Effector CD8-positive, alpha-beta T cell (primary cell): ENCODE measurements around the gene SYNGR3.
"Not testable (repeated sequence)": the region's sequence is repeated elsewhere in the genome, so short reads cannot be mapped to it uniquely, and the experiment has no call there.

Experiments
- DNase-seq: peaks from one replicate; lab custom pipeline; 2025; lab: John Stamatoyannopoulos, UW

SYNGR3 gene

DNA sequence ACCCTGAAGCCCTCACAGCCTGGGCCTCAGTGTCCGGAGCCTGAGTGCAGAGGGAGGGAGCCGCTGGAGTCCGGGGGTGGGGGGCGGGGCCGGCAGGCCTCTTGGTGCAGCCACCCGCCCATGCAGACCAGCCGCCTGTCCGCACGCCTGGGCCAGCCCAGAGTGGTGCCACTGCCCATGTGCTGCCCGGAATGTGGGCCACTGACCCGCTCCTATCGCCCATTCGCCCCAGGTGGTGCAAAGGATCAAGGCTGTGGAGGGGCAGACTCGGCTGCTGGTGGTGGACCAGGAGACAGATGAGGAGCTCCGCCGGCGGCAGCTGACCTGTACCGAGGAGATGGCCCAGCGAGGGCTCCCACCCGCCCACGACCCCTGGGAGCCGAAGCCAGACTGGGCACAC is 39.6 kb downstream of the SYNGR3 start:
- no peak for DNase-seq

DNA sequence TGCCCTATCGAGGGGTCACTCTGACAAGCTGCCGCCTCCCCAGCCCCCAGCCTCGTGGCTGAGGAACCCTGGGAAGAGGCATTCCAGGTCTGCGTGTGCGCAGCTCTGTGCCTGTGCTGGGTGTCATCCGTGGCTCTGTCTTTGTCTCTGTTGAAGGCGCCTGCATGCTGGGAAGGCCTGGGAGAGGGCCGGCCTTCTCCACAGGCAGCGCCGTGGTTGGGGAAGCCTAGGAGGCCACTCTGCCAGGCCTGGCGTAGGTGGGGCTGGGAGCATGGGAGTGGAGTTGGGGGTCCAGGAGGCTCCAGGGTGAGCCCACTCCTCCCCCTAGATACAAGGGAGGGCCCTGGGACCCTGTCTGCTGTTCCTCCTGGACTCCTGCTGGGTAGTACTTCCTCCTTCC is 40.3 kb downstream of the SYNGR3 start:
- no peak for DNase-seq

DNA sequence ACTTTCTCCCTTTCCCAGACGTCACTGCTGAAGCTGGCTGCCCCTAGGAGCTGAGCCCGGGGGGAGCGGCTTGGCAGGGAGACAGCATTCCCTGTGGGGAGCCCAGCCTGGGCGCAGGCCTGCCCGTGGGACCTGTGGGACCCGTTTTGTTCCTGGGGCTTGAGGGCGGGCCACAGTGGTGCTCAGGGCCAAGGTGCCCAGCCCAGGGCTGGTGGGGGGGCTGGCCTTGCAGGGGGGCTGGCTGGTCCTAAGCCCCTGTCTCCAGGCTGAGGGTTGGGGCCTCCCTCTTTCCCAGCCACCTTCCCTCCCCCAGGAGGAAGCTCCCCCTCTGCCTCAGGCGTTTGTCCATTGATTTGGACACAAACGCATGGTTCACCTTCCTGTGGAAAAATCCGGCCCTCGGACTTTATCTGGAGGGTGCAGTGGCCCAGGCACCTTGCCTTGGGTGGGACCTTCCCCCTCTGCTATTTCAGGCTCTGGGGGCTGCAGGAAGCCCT is 41.4 kb downstream of the SYNGR3 start:
- no peak for DNase-seq

DNA sequence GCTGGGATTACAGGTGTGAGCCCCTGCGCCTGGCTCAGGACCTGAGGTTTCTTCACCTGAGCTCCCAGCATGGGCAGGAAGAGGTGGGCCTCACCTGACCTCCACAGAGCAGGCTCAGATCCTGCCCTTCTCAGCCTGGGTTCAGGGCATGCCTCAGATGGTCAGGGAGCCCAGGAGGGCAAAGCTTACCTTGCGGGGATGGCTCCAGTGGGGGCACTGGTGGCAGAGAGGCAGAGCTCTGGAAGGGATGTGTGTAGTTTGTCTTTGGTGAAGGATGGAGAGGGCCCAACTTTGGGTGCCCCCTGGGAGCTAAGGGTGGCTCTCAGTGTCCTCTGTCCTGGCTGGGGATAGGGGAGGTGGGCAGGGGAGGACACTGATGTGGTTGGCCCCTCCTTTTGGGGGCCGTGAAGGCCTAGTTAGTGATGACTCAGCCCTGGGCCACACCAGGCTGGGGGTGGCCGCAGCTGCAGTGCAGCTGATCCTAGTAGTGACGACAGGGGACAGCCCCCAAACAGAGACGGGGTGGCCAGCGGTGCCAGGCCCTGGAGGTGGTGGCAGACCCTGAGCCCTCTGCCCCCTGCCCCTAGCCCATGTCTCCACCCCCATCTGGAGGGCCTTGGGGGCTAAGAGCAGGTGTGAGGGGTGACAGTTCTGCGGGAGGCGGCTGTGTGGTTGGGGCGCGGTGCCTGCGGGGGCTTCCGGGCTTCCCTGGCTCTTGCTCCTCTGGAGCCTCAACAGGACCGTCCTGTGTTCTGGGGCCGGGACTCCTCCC is 42.7 kb downstream of the SYNGR3 start:
- DNase-seq, result no peak

DNA sequence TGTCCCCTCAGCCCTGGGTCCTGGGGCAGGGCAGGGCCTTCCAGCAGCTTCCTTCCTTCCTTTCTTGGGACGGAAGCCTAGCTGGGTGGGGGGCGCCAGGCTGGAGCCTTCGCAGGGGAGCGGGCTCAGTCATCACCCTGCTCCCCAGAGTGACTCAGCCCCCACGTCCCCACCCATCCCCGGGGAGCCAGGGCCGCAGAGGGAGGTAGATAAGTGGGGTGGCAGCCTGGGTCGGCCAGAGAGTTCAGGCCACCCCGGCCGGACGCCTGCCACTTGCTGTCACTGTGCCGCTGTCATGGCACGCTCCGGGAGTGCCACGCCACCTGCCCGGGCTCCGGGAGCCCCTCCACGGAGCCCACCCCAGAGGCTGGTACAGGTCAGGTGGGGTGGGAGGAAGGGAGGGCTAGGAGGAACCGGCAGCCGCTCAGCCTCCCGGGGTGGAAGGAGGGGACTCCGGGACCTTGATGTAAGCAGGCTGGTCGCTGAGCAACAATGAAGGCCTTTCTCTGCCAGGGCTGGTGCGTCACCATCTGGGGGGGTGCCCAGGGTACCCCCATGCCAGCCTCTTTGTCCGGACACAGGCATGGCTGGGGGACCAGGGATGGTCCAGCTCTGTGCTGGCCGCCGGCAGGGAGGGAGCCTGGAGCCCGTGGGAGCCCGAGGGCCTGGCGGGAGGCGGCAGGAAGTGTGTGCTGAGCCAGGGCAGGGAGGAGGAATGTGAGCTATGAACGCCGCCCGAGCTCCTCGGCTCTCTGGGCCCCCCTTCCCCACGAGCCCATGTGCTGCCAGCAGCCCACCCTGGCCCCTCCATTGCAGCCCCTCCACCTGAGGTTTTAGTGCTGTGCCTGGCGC is 43.5 kb downstream of the SYNGR3 start:
- no peak for DNase-seq

DNA sequence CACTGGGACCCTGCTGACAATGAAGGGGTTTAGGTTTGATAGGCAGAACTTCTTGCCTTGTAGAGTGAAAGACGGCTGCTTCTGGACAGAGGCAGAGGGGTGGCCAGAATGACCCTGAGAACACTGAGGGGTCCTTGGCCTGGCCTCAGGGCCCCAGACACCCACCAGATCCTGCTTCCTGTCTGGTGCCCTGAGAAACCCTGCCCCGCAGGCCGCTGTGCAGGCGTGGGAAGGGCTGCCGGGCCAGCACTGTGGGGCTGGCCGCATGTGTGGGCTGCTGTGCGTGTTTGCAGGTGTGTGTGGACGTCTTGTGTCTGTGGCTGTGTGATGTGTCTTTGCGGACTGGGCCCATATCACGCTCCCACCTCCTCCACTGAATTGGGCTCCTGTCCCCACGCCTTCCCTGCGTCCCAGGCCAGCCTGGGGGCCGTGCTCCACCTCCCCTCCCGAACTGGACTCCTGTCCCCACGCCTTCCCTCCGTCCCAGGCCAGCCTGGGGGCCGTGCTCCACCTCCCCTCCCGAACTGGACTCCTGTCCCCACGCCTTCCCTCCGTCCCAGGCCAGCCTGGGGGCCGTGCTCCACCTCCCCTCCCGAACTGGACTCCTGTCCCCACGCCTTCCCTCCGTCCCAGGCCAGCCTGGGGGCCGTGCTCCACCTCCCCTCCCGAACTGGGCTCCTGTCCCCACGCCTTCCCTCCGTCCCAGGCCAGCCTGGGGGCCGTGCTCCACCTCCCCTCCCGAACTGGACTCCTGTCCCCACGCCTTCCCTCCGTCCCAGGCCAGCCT is 44.3 kb downstream of the SYNGR3 start:
- DNase-seq, result not testable (repeated sequence)

DNA sequence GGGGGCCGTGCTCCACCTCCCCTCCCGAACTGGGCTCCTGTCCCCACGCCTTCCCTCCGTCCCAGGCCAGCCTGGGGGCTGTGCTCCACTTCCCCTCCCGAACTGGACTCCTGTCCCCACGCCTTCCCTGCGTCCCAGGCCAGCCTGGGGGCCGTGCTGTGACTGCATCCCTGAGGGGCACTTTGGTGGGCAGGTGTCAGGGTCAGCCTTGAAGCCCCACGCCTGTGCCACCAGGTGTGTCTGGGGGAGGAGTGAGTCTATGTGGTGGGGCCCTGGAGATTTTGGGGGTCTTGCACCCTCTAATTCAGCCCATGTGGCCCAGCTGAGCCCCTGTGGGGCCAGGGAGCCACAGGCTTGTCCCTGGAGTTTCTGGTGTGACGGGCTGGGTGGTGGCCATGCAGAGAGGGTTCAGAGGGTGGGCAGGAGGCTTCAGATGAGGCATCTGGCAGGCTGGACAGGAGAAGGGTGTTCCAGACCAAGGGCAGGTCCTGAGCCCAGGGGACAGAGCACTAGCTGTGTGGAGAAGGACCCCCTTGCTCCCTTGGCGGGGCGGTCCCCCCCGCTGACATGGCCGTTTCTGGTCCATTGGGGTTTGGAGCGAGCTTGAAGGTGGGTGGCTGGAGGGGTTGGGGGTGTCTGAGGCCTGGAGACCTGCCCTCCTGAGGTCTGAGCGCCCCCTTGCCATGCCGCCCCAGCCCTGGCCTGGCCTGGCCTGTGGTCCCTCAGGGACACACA is 45.1 kb downstream of the SYNGR3 start:
- no peak for DNase-seq

DNA sequence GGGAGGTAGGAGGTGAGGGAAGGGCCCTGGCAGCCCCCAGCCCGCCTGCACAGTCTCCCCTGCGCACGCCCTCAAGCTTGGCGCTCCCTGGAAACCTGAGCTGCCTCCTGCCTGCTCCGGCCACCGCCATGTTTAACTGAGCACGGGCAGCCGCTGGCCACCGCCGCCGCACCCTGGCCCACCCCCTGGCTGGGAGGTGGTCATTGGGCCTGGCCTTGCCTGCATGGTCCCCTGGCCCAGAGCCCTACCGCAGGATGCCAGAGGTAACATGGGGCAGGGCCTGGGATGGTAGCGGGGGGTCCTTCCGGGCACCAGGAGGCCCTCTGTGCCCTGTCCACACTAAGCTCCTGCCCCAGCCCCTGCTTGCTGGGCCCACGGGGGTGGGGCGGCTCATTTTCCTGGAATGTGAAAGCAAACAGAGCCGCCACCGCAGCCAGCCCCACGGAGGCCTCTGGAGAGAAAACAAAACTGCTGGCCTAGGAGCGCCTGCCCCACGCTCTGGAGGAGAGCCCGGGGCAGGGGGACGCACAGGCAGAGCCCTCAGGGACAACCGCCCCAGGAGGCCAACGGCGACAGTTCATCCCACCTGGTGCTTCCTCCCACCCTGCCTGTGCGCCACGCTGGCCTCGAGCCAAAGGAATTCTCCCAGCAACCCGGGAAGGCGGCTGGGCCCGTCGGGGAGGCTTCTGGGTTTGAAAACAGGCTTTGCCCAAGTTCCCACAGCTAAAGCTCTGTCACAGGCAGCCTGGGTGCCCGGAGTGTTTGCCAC is 45.8 kb downstream of the SYNGR3 start:
- DNase-seq, result no peak

DNA sequence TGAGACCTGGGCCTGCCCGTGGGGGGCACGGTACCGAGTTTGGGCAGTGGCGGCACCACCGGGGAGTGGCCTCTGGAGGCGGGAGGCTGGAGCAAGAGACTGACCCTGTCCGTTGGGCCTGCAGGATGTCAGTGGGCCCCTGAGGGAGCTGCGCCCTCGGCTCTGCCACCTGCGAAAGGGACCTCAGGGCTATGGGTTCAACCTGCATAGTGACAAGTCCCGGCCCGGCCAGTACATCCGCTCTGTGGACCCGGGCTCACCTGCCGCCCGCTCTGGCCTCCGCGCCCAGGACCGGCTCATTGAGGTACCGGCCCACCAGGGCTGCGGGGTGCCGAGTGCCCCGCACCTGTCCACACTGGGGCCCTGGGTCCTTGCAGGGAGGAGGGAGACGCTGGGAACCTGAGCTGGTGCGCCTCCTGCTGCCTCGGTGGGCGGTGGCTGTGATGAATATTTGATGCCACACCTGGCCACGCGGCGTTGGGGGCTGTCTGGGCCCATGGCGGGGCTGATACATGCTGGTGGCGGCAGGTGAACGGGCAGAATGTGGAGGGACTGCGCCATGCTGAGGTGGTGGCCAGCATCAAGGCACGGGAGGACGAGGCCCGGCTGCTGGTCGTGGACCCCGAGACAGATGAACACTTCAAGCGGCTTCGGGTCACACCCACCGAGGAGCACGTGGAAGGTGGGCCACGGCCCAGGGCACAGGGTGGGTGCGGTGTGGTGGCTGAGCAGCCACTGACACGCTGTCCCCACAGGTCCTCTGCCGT is 46.6 kb downstream of the SYNGR3 start:
- no peak for DNase-seq

DNA sequence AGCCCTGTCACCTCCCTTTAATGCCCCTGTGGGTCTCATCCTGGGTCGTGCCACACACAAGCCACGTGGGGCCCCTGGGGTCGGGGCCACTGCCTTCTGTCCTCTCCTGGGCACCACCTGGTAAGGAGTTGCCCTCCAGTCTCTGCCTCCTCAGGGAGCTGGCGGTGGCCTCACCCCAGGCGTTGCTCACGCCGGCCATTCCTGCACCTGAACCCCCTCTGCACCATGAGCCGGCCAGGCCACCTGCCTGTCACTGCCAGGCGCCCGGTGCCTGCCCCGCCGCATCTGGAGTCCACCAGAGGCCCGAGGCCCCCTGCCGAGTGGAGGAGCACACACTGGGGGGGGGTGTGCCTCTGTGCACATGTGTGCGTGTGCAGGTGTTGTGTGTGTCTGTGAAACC is 47.3 kb downstream of the SYNGR3 start:
- no peak for DNase-seq

DNA sequence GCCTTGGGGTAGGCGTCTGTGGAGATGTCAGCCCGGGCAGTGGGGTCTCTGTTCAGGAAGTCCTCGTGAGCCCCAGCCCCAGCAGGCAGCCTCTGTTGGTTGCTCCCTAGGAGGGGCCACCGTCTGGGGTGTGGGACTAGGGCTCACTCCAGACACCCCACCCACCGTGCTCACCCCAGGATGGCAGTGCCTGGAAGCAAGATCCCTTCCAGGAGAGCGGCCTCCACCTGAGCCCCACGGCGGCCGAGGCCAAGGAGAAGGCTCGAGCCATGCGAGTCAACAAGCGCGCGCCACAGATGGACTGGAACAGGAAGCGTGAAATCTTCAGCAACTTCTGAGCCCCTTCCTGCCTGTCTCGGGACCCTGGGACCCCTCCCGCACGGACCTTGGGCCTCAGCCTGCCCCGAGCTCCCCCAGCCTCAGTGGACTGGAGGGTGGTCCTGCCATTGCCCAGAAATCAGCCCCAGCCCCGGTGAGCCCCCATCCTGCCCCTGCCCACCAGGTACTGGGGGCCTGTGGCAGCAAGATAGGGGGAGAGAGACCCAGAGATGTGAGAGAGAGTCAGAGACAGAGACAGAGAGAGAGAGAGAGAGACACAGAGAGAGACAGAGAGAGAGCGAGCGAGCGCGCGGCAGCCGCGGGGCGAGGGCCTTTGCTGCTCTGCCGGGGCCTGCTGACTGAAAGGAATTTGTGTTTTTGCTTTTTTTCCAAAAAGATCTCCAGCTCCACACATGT is 48.0 kb downstream of the SYNGR3 start:
- DNase-seq, result no peak

DNA sequence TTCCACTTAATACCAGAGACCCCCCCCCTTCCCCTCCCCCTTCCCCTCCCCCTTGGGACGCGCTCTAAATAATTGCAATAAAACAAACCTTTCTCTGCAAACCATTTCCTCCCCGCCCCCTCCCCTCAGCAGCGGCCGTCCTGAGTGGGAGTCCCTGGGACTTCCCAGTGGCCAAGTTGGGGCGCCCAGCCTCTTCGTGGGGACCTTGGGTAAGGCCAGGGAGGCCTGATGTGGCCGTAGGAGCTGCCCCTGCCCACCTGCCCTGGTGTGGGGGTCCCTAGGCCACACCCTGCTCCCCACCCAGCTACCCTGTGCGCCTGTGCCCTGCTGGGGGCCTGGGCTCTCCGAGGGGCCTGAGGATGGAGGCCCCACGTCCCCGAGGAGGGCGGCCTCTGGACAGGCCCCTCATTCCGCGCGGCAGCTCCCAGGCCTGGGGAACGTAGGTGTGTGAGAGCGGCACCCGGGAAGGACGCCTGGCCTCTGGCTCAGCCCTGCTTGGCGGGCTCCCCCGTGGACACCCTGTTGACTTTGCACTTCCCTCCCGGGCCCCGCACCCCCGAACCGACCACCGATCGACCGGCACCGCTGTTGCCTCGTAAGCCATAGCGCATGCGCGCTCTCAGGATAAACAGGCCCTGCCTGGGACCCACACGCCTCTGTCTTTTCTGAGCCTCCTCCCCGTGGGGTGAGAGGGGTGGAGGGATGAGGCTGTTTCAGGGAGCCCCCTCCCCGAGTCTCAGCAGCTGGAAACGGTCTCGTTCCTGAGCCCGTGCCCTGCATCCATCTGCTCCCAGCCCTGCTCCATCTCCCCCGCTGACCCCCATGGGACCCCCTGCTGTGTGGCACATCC is 48.8 kb downstream of the SYNGR3 start:
- no peak for DNase-seq

DNA sequence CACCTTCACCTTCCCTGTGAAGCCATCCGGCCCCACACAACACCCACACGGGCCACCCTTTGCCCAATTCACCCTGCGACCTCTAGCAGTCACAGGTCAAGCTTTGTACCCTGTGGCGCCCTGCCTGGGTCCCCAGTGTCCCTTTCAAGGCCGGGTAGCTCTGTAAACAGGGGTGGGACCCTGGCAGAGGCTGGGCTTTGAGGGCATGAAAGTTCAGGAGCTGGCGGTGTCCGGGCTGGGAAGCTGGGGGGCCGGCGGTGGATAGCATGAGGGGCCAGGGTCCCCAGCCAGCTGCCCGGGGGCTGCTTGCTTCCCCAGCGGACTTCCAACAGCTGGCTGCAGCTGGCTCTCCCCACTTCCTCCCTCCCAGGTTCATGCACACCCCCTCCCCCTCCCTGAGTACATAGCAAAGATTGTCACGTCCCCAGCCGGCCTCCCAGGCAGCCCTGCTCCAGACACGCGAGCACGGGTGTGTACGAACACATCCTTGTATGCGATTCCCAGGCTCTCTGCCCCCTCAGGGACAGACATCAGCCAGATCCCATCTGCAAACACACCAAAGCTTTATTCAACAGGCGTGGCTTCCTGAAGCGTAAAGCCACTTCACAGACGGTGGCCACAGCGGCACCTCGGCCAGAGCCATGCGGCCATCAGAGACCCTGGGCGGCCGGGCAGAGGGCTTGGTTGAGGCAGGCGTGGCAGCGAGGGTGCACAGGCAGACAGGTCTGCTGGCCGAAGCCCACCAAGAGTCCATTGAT is 49.7 kb downstream of the SYNGR3 start:
- no peak for DNase-seq

DNA sequence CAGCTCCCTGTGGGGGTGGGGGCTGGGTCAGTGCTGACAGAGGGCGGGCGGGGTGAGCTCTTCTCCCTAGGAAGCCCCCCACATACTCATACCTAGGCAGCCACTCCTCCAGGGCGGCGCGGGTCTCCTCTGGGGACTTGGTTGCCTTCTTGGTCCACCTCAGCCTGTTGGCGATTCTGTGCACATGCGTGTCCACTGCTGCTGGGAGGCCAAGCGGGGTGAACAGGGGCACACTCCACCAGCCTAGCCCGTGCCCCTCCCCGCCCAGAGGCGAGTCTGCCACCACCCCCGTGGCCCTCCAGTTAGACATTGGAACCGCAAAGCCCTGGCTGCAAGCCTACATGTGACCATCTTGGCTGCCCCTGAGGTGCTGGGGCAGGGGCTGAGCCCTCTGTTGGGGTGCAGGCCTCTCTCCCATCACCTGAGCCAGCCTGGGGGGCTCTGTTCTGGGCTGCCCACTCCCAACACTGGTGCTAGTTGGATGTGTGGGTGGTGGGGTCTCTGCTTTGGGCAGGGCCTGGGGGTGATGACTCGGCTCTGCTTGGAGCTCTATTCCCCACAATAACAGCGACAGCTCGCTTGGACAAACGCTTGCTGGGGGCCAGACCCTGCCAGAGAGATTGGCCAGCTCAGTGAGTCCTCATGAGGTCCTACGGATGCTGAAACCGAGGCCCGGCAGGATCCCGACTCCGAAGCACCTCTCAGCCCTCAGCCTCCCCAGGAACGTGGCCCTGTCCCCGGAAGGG is 50.4 kb downstream of the SYNGR3 start:
- no peak for DNase-seq

DNA sequence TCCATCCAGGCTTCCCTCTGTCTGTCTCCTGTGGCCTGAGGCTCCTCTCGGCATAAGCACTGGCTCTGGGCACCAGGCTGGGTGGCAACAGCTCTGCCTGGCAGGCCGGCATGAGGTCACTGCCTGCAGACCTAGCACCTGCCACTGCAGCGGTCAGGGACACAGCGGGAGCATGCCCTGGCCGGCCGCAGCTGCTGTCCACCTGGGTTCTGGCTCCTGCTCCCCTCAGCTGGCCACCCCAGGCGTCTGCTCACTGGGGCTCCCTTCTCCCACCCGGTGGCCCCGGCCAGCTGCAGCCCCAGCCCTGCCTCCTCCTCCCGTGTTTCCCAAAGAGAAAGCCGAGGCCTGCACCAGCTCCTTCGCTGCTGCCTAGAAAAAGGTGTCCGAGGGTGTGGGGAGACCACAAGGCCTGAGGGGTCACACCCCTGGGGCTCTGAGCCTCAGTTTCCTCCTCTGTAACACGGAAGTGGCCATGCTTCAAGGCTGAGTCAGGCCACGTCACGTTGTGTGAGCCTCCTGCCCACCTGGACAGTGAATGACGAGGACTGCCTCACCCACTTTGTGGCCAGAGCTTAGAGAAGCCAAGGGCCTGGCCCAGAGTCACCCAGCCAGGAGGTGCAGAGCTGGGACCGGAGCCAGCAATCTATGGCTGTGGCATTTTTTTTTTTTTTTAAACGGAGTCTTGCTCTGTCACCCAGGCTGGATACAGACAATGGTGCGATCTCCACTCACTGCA is 51.2 kb downstream of the SYNGR3 start:
- no peak for DNase-seq
